K562 (cell line): Measurements from ENCODE around the gene CEP131. TPM values are rescaled to one million over a fixed set of nuclear protein-coding genes. Genes with fewer than 3 reads are reported as not detected.

ENCODE experiments used
- ATAC-seq: fragments of 200-7000 bp; cut with Tn5 transposase; 3 replicates; pipeline ENCODE4 v1.9.1; 2020; ENCODE audit warnings: moderate library complexity
- BruUV-seq: library from RNA; stranded (reverse); fragments of 400-500 nt; replicated peaks from 2 replicates; lab custom pipeline; 2021; lab: Mats Ljungman, UMichigan
- CTCF ChIA-PET: fragments of 300-600 bp; formaldehyde crosslinking; extraction: SDS; loops from one replicate; lab custom pipeline; 2021; ENCODE audit warnings: low intra/inter-chr PET ratio; lab: Yijun Ruan, JAX
- POLR2A ChIA-PET: fragments of 300-600, 350-650 bp; sonication (Branson Sonifier 250); formaldehyde crosslinking; extraction: SDS; loops from one replicate; lab custom pipeline; 2021; ENCODE audit warnings: antibody characterized with exemption, inconsistent platforms; lab: Yijun Ruan, JAX
- DNase-seq, 4 experiments: peaks; one replicate each; pipeline versions ENCODE4 v3.0.0 to v3.0.0-alpha.2; 2011 to 2018; ENCODE audit warnings: low spot score in 3 of 4, mixed read lengths in 3 of 4; ENCODE audit errors: extremely low read depth in 1 of 4
- FAIRE-seq: peaks from 2 replicates; lab custom pipeline; 2011; peaks lifted over from hg19 to GRCh38; lab: Jason Lieb, UNC
- H2AFZ ChIP-seq: 2 replicates; pipeline ENCODE4 v1.6.0; 2011; ENCODE audit warnings: low read depth, low read length, control low read depth, inconsistent platforms
- H3K27ac ChIP-seq: fragments of 200-600 bp; 3 replicates; pipeline ENCODE4 v1.8.0; 2011; ENCODE audit warnings: low read depth, mild to moderate bottlenecking, control low read depth, inconsistent platforms, low read length, moderate library complexity, mixed read lengths; ENCODE audit errors: extremely low read depth
- H3K27me3 ChIP-seq, 2 experiments: fragments of 300-600 bp in 1 of 2; 2 replicates in 1 of 2; 3 replicates in 1 of 2; pipeline versions ENCODE4 v1.6.0 to v1.8.0; 2011; ENCODE audit warnings: inconsistent platforms in 2 of 2, low read length in 2 of 2, mild to moderate bottlenecking in 1 of 2, mixed read lengths in 1 of 2, moderate library complexity in 1 of 2; ENCODE audit not compliant: control insufficient read depth in 2 of 2, insufficient read depth in 2 of 2
- H3K36me3 ChIP-seq: fragments of 300-600 bp; 3 replicates; pipeline ENCODE4 v1.8.0; 2011; ENCODE audit warnings: mild to moderate bottlenecking, low read length, inconsistent platforms; ENCODE audit not compliant: control insufficient read depth, insufficient read depth
- H3K4me1 ChIP-seq, 2 experiments: fragments of 200-600 bp in 1 of 2; replicated peaks in 1 of 2; 2 replicates in 1 of 2; 3 replicates in 1 of 2; pipeline versions ENCODE4 v1.5.1 to v1.8.0; 2011; ENCODE audit warnings: inconsistent platforms in 2 of 2, low read length in 2 of 2, mild to moderate bottlenecking in 1 of 2, mixed read lengths in 1 of 2, moderate library complexity in 1 of 2; ENCODE audit not compliant: control insufficient read depth in 2 of 2, insufficient read depth in 2 of 2
- H3K4me2 ChIP-seq: 2 replicates; pipeline ENCODE4 v1.6.1; 2011; ENCODE audit warnings: low read length, control low read depth, inconsistent platforms, mixed read lengths; ENCODE audit not compliant: insufficient read depth
- H3K4me3 ChIP-seq: fragments of 200-600 bp; sonication (generic), shearing (Covaris generic); 2 replicates; pipeline ENCODE4 v1.5.1; 2016; ENCODE audit warnings: control low read depth, inconsistent platforms
- H3K79me2 ChIP-seq: fragments of 200-600 bp; 3 replicates; pipeline ENCODE4 v1.8.0; 2011; ENCODE audit warnings: low read length, inconsistent platforms; ENCODE audit not compliant: control insufficient read depth, insufficient read depth
- H3K9ac ChIP-seq, 2 experiments: 2 replicates each; pipeline versions ENCODE4 v1.6.0 to v1.6.1; 2011; ENCODE audit warnings: low read depth in 2 of 2, low read length in 2 of 2, control low read depth in 1 of 2, inconsistent platforms in 1 of 2, mild to moderate bottlenecking in 1 of 2, mixed read lengths in 1 of 2; ENCODE audit not compliant: insufficient read depth in 1 of 2
- H3K9me1 ChIP-seq: one replicate; pipeline ENCODE4 v1.6.0; 2011; ENCODE audit warnings: inconsistent platforms, mild to moderate bottlenecking, low read length, moderate library complexity; ENCODE audit not compliant: control insufficient read depth, insufficient read depth
- H3K9me3 ChIP-seq: replicated peaks from 2 replicates; pipeline ENCODE4 v1.5.1; 2011; ENCODE audit warnings: low read depth, low read length, inconsistent platforms; ENCODE audit not compliant: control insufficient read depth, insufficient read depth
- H4K20me1 ChIP-seq: replicated peaks from 2 replicates; pipeline ENCODE4 v1.6.1; 2011; ENCODE audit warnings: low read length, inconsistent platforms, mixed read lengths; ENCODE audit not compliant: control insufficient read depth, insufficient read depth
- BRD9 ChIP-seq: fragments of 450-650 bp; IDR thresholded peaks from 2 replicates; pipeline ENCODE4 v1.6.1; 2018; ENCODE audit warnings: low read depth; ENCODE audit not compliant: partially characterized antibody
- CTCF ChIP-seq, 3 experiments: IDR thresholded peaks in 2 of 3; conservative IDR thresholded peaks in 1 of 3; 2 replicates each; pipeline ENCODE4 v1.5.1; 2011 to 2012; ENCODE audit warnings: low read length in 3 of 3, mild to moderate bottlenecking in 3 of 3, control low read depth in 2 of 3, improper control_type of control experiment in 1 of 3, inconsistent platforms in 1 of 3, low read depth in 1 of 3, mixed read lengths in 1 of 3, moderate library complexity in 1 of 3; ENCODE audit not compliant: insufficient read depth in 2 of 3
- CXXC5 ChIP-seq: fragments of 250-450 bp; sonication (Bioruptor Pico); IDR thresholded peaks from 2 replicates; pipeline ENCODE4 v1.8.0; 2022; ENCODE audit warnings: inconsistent platforms, mild to moderate bottlenecking, moderate library complexity
- FIP1L1 ChIP-seq: fragments of 200-400 bp; formaldehyde crosslinking; IDR thresholded peaks from 2 replicates; pipeline ENCODE4 v1.6.1; 2018; ENCODE audit warnings: mild to moderate bottlenecking, low read depth, low read length; ENCODE audit not compliant: poor library complexity, severe bottlenecking
- HBP1 ChIP-seq: fragments of 450-650 bp; formaldehyde crosslinking; IDR thresholded peaks from 2 replicates; pipeline ENCODE4 v1.4.0; 2022; ENCODE audit warnings: missing genetic modification characterization
- TRIM25 ChIP-seq: fragments of 450-650 bp; IDR thresholded peaks from 2 replicates; pipeline ENCODE4 v1.7.0; 2016; ENCODE audit warnings: borderline replicate concordance
- YY1 ChIP-seq, 3 experiments: IDR thresholded peaks; 2 replicates each; pipeline ENCODE4 v1.6.1; 2011; ENCODE audit warnings: low read length in 2 of 3, mild to moderate bottlenecking in 2 of 3, moderate library complexity in 2 of 3, borderline replicate concordance in 1 of 3, control low read depth in 1 of 3, low read depth in 1 of 3; ENCODE audit not compliant: insufficient read depth in 3 of 3, insufficient replicate concordance in 2 of 3, control insufficient read depth in 1 of 3, insufficient read length in 1 of 3; ENCODE audit errors: extremely low read depth in 1 of 3
- ZEB2 ChIP-seq: fragments of 450-650 bp; IDR thresholded peaks from 2 replicates; pipeline ENCODE4 v1.6.1; 2016
- ZFP91 ChIP-seq: sonication (generic); formaldehyde crosslinking; IDR thresholded peaks from 2 replicates; pipeline ENCODE4 v1.8.0; 2022; ENCODE audit warnings: mild to moderate bottlenecking, missing genetic modification reagents
- ZNF175 ChIP-seq: fragments of 200-800 bp; sonication (Bioruptor generic); IDR thresholded peaks from 2 replicates; pipeline ENCODE4 v1.6.1; 2016; ENCODE audit warnings: low read depth, mild to moderate bottlenecking, missing genetic modification characterization, missing compliant biosample characterization
- WGBS: fragments of 100-300 bp; shearing (Covaris generic); methylation state at CpG from one replicate; pipeline ENCODE4 v1.1.6; 2016; ENCODE audit warnings: low coverage, mixed read lengths; ENCODE audit not compliant: insufficient coverage; ENCODE audit errors: missing lambda C conversion rate; 5-methylcytosine and 5-hydroxymethylcytosine counted together
- in situ Hi-C: fragments of 300-500 bp; cut with MboI; formaldehyde crosslinking; loops from 4 replicates; pipeline ENCODE4 v1.15.0; 2018; ENCODE audit warnings: inconsistent platforms, mixed read lengths
- intact Hi-C: fragments of 100-400 bp; cut with micrococcal nuclease; formaldehyde crosslinking; loops from 2 replicates; pipeline ENCODE4 v1.14.2; 2022
- polyA plus RNA-seq, 8 experiments: library from polyadenylated mRNA; depleted of rRNA in 4 of 8; stranded (reverse) in 5 of 8; unstranded in 3 of 8; fragments of >200 nt; fragmentation: Nextera tagmentation in 2 of 8; fragmentation: Illumina TruSeq in 1 of 8; extraction: Ambion mirVana in 2 of 8; extraction: Trizol in 1 of 8; gene quantifications; 2 replicates each; pipeline versions ENCODE4 v1.2.1 to v1.2.3, GENCODE V29; 2011 to 2014; ENCODE audit warnings: inconsistent platforms in 1 of 8, missing spikeins in 1 of 8
- total RNA-seq, 7 experiments: library from RNA; depleted of rRNA in 6 of 7; stranded (reverse); fragments of >200 nt in 6 of 7; fragmentation: Illumina TruSeq in 2 of 7; extraction: Trizol in 2 of 7; gene quantifications; 2 replicates each; pipeline versions ENCODE4 v1.2.1 to v1.2.3, GENCODE V29; 2011 to 2021; ENCODE audit warnings: low replicate concordance in 1 of 7

The CEP131 gene
- total and polyA plus RNA-seq, 9 of the 15 experiments (the other 6 are each of a cell fraction or from before 2014, with no cell fraction given): 0.24 to 21.2 (median 2.3) TPM

GRCh38 chr17:81253358-81254131 is 30.8 kb upstream of the CEP131 start:
- Histone ChIP-seq H3K9ac (no peak overlapping the region), H3K4me3 (no peak overlapping the region), H3K27me3 (no peaks in the 10 kb centered on the region), H3K79me2 (no peaks in the 10 kb centered on the region), H4K20me1 (no peaks in the 10 kb centered on the region; the same call in 1 of the 2 replicates), H3K27ac (no peak overlapping the region), H3K9me1 (no peaks in the 10 kb centered on the region), H3K36me3 (peaks cover 37% of the 10 kb centered on the region; the same call in 1 of the 3 replicates), H3K4me2 (no peak overlapping the region), H3K4me1 (peaks cover 0 to 44% of the 10 kb centered on the region in 2 experiments; a peak in 1 of 5 replicates), H2AFZ (no peak overlapping the region), H3K9me3 (no peaks in the 10 kb centered on the region)
- ChIA-PET CTCF (interaction anchor here (0.6 to 4.0 kb wide), 6 partner anchors 229 to 448 kb away, joined by 3 to 33 read pairs (median 10); no protein-coding TSS in a partner anchor), POLR2A (interaction anchor here (0.6 to 0.8 kb wide), 3 partner anchors 9 to 151 kb away, joined by 3 read pairs; no protein-coding TSS in a partner anchor)
- peak; percentile 66 to 77 (median 72) for DNase-seq
- 40% methylated on average over 17 of the region's 19 CpGs for WGBS
- in situ Hi-C loops (no loop called here), intact Hi-C loops (loop anchor here (2.0 to 5.0 kb wide), 2 partner anchors 39 to 231 kb away; no protein-coding TSS in a partner anchor)
- FAIRE-seq: peak; percentile 96
- peak; percentile 83 for ATAC-seq
- no TSS peak for BruUV-seq
- TF ChIP-seq ZEB2 (peak; percentile 77), TRIM25 (peak; percentile 89; the same call in 1 of the 2 replicates), BRD9 (peak; percentile 40), FIP1L1 (no peak), ZFP91 (CRISPR knock-in tag) (peak; percentile 13; the same call in 1 of the 2 replicates), CXXC5 (CRISPR knock-in tag) (no peak), ZNF175 (CRISPR knock-in tag) (no peak), YY1 (IDR thresholded peaks at IDR 0.05; ENCODE audit: borderline replicate concordance in 1 of 3, control insufficient read depth in 1 of 3, extremely low read depth in 1 of 3, insufficient read depth in 3 of 3, insufficient read length in 1 of 3, insufficient replicate concordance in 2 of 3, low read depth in 1 of 3, low read length in 2 of 3) (peak in 1 of 3 experiments; percentile 54), HBP1 (CRISPR knock-in tag) (peak; percentile 86), CTCF (IDR thresholded peaks at IDR 0.05 in 2 of 3, conservative IDR thresholded peaks at IDR 0.05 in 1 of 3; ENCODE audit: insufficient read depth in 2 of 3, low read depth in 1 of 3, low read length in 3 of 3) (peak; percentile 82 to 90 (median 86))
